Type B pancreatic cell (in vitro differentiated cells): ENCODE data around the gene ARHGEF10L. TPM values are rescaled to one million over a fixed set of nuclear protein-coding genes. Genes with fewer than 3 reads are reported as not detected.

ENCODE experiments used
- DNase-seq: peaks from one replicate; pipeline ENCODE4 v3.0.0; 2021; ENCODE audit warnings: mixed read lengths; ENCODE audit not compliant: unreplicated experiment; ENCODE audit errors: extremely low spot score
- H3K27ac Mint-ChIP-seq: 2 replicates; pipeline ENCODE4 v1.8.0; 2021; ENCODE audit warnings: mild to moderate bottlenecking, mixed read lengths
- H3K27me3 Mint-ChIP-seq: 2 replicates; pipeline ENCODE4 v1.8.0; 2021; ENCODE audit warnings: mixed read lengths
- H3K36me3 Mint-ChIP-seq: 2 replicates; pipeline ENCODE4 v1.8.0; 2021; ENCODE audit warnings: mixed read lengths
- H3K4me1 Mint-ChIP-seq: one replicate; pipeline ENCODE4 v1.8.0; 2021; ENCODE audit warnings: mixed read lengths; ENCODE audit not compliant: unreplicated experiment
- H3K4me3 Mint-ChIP-seq: 2 replicates; pipeline ENCODE4 v1.8.0; 2021; ENCODE audit warnings: mild to moderate bottlenecking, mixed read lengths
- H3K9me3 Mint-ChIP-seq: 2 replicates; pipeline ENCODE4 v1.8.0; 2021; ENCODE audit warnings: mixed read lengths
- CTCF ChIP-seq: fragments of 200-600 bp; sonication (generic); conservative IDR thresholded peaks from 2 replicates; pipeline ENCODE4 v1.5.0; 2021; ENCODE audit warnings: antibody characterized with exemption, mild to moderate bottlenecking
- total RNA-seq: library from RNA; stranded (reverse); gene quantifications from 2 replicates; pipeline ENCODE4 v1.2.1, GENCODE V29; 2021; ENCODE audit warnings: low replicate concordance

The ARHGEF10L gene
- total RNA-seq, 1 donor from 2014 or later: 36.0 TPM

DNA sequence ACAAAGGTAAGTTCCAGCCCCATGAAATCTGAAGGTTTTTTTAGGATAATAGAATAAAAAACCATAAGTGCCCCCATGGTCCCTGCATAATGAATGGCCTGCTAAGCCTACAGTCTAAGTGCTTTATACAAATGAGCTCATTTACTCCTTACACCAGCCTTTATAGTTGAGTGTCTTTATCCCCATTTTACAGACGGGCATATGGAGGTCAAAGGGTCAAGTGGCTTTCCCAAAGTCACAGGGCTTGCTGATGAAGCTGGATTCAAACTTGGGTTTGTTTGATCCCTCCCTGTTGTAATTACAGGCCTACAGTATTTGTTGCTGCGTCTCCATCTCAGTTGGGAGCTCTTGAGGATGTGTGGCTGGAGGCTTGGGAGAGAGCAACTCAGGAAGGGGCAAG is 28.3 kb upstream of the ARHGEF10L start:
- H3K27me3 Mint-ChIP-seq: no peaks in the 10 kb centered on the region
- no peak overlapping the region for H3K4me3 Mint-ChIP-seq
- H3K27ac Mint-ChIP-seq: no peak overlapping the region
- no peak for TF ChIP-seq CTCF
- H3K36me3 Mint-ChIP-seq: no peaks in the 10 kb centered on the region
- no peak for DNase-seq
- H3K9me3 Mint-ChIP-seq: no peaks in the 10 kb centered on the region
- H3K4me1 Mint-ChIP-seq: peaks cover 16% of the 10 kb centered on the region

DNA sequence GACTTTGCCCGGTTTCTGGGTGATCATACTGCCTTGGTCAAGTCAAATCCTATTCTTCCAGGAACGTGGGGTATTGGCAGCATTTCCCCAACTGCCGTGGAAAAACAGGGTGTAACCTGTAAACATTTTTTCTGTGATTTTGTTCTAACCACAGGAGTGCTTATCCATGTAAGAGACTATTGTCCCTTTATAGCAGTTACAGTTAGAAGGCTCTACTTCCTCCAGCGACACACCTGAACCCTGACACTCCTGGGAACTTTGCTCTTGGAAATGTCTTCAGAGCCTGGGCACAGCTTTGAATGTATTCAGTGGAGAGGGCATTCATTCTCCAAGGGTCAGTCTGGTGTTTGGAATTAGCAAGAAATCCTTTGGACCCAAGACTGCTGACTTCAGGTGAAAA is 26.4 kb upstream of the ARHGEF10L start:
- no peak for DNase-seq
- no peak for TF ChIP-seq CTCF
- Mint-ChIP-seq H3K4me3 (no peak overlapping the region), H3K36me3 (no peaks in the 10 kb centered on the region), H3K4me1 (peaks cover 23% of the 10 kb centered on the region), H3K27me3 (no peaks in the 10 kb centered on the region), H3K27ac (peak overlapping the region; percentile 64), H3K9me3 (no peaks in the 10 kb centered on the region)

- TF ChIP-seq CTCF: no peak
- Mint-ChIP-seq H3K27ac (no peak overlapping the region), H3K4me1 (peaks cover 19% of the 10 kb centered on the region), H3K27me3 (no peaks in the 10 kb centered on the region), H3K4me3 (no peak overlapping the region), H3K36me3 (no peaks in the 10 kb centered on the region), H3K9me3 (no peaks in the 10 kb centered on the region)
- no peak for DNase-seq
Observed at GRCh38 chr1:17514776-17515175, 24.7 kb upstream of the ARHGEF10L start.

DNA sequence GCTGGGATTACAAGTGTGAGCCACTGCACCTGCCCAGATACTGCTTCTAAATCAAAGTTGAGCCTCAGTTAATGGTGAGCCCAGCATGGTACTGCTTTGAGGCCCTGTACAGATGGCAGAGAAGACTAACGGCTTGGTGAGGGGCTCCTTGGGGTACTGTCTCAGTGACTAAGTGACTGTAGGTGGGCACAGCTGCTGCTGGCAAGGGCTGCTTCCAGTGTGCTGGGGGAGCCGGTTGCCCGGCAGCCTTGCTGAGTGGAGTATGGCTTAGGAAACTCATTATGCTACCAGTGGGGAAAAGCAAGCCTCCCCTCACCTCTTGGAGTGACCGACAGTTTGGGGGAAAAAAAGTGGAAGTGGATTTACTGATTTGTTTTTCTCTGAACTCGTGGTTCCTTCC is 23.6 kb upstream of the ARHGEF10L start:
- no peak for TF ChIP-seq CTCF
- Mint-ChIP-seq H3K27me3 (no peaks in the 10 kb centered on the region), H3K36me3 (no peaks in the 10 kb centered on the region), H3K4me3 (no peak overlapping the region), H3K9me3 (no peaks in the 10 kb centered on the region), H3K4me1 (peaks cover 27% of the 10 kb centered on the region), H3K27ac (no peak overlapping the region)
- DNase-seq: no peak

- peak overlapping the region; percentile 51 for H3K27ac Mint-ChIP-seq
- no peaks in the 10 kb centered on the region for H3K9me3 Mint-ChIP-seq
- H3K27me3 Mint-ChIP-seq: no peaks in the 10 kb centered on the region
- no peak for DNase-seq
- no peak for TF ChIP-seq CTCF
- peaks cover 27% of the 10 kb centered on the region for H3K4me1 Mint-ChIP-seq
- no peak overlapping the region for H3K4me3 Mint-ChIP-seq
- H3K36me3 Mint-ChIP-seq: no peaks in the 10 kb centered on the region
Observed at GRCh38 chr1:17516303-17517214, 22.9 kb upstream of the ARHGEF10L start.
